HL-60 (cell line): ENCODE measurements around the gene TMOD3.

ENCODE experiments used
- DNase-seq, 2 experiments: peaks; one replicate each; pipeline ENCODE4 v3.0.0-alpha.2; 2010 to 2020; ENCODE audit warnings: low read depth in 1 of 2, low spot score in 1 of 2
- H3K27ac ChIP-seq: fragments of 250-450 bp; sonication (Bioruptor Pico); replicated peaks from 2 replicates; pipeline ENCODE4 v1.5.1; 2020; ENCODE audit warnings: mild to moderate bottlenecking, moderate library complexity
- H3K27me3 ChIP-seq: fragments of 250-450 bp; sonication (Bioruptor Pico); 2 replicates; pipeline ENCODE4 v1.5.1; 2021; ENCODE audit warnings: mild to moderate bottlenecking, moderate library complexity; ENCODE audit not compliant: insufficient read depth, poor library complexity, severe bottlenecking
- H3K4me3 ChIP-seq: replicated peaks from 2 replicates; pipeline ENCODE4 v1.5.1; 2011; ENCODE audit warnings: mild to moderate bottlenecking, control low read depth, low read length; ENCODE audit not compliant: insufficient read depth
- GABPA ChIP-seq: IDR thresholded peaks from 2 replicates; pipeline ENCODE4 v1.6.1; 2012; ENCODE audit warnings: low read depth
- POLR2AphosphoS5 ChIP-seq: IDR thresholded peaks from 2 replicates; pipeline ENCODE4 v1.6.1; 2012; ENCODE audit warnings: low read depth
- REST ChIP-seq: IDR thresholded peaks from 2 replicates; pipeline ENCODE4 v1.6.1; 2012; ENCODE audit warnings: low read depth; ENCODE audit not compliant: insufficient replicate concordance
- SPI1 ChIP-seq: IDR thresholded peaks from 2 replicates; pipeline ENCODE4 v1.6.1; 2012; ENCODE audit warnings: low read depth, mild to moderate bottlenecking, borderline replicate concordance
- long read RNA-seq: library from polyadenylated mRNA; unstranded; transcript quantifications from one replicate; pipeline ENCODE4 v2.0.0, GENCODE V29; 2020
- TF ChIP-seq, protein P1 (sequence below): IDR thresholded peaks from one replicate; pipeline ENCODE4 v1.5.1; 2011; ENCODE audit warnings: low read length, control low read depth, inconsistent platforms; ENCODE audit not compliant: insufficient read depth

TMOD3 gene
- long read RNA-seq, full-length matches to known transcripts = 220 of 250 reads
- long read RNA-seq, partial matches to known transcripts = 7 of 250 reads
- long read RNA-seq, other reads (novel, unspliced or antisense) = 23 of 250 reads

DNA sequence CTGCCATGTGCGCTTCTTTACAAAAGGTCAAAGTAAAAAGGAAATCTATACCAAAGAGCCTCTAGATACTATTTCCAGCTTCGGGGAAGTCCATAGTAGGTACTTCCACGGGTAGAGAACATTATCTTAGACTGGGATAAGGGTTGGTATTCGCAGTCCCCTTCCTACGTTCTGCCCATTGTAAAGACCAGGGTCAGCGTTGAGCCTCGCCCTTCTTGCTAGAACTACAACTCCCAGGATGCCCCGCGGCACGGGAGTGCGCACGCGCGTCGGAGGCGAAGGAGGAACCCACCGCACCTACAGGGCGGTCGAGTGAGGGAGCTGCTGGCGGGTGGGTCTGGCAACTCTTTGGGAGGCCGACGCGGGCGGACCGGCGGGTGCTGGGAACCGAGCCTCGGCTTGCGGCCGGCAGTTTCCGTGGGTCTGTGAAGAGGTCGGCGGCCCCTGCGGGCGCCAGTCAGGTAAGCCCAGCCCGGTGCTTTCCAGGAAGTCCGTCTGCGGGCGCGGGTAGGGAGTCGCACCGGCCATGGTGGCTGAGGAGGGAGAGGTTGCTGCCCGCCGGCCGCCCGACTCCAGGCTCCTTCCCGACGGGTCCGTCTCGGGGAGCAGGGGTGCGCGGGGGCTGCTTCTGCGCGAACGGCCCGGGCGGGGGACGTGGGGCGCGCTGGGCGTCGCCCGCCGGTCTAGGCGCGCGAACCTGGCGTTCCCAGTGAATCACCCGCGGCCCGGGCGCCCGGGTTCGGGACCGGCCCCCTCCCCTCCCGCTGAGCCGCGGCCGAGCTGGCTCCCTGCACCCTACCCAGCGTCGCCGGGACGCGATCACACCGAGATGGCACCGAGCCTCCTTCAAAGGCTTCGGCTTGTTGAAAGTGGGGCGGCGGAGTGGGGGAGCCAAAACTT, at the start of gene TMOD3:
TSS of gene TMOD3 (plus strand) at position 278 of the 900 bp plus-strand sequence. CDS start 33,232 bp downstream, outside the sequence.
- Histone ChIP-seq H3K4me3 (peak within 1 kb of the TSS; percentile 97), H3K27ac (peak within 1 kb of the TSS; percentile 88), H3K27me3 (no peaks in the 10 kb centered on the region)
- TF ChIP-seq, protein P1, sequence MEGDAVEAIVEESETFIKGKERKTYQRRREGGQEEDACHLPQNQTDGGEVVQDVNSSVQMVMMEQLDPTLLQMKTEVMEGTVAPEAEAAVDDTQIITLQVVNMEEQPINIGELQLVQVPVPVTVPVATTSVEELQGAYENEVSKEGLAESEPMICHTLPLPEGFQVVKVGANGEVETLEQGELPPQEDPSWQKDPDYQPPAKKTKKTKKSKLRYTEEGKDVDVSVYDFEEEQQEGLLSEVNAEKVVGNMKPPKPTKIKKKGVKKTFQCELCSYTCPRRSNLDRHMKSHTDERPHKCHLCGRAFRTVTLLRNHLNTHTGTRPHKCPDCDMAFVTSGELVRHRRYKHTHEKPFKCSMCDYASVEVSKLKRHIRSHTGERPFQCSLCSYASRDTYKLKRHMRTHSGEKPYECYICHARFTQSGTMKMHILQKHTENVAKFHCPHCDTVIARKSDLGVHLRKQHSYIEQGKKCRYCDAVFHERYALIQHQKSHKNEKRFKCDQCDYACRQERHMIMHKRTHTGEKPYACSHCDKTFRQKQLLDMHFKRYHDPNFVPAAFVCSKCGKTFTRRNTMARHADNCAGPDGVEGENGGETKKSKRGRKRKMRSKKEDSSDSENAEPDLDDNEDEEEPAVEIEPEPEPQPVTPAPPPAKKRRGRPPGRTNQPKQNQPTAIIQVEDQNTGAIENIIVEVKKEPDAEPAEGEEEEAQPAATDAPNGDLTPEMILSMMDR = no peak
- peak; percentile 82 for TF ChIP-seq POLR2AphosphoS5
- TF ChIP-seq REST = no peak
- TF ChIP-seq GABPA = no peak
- peak; percentile 31; the same call in 1 of the 2 replicates for TF ChIP-seq SPI1
- peak; percentile 79 to 92 for DNase-seq

DNA sequence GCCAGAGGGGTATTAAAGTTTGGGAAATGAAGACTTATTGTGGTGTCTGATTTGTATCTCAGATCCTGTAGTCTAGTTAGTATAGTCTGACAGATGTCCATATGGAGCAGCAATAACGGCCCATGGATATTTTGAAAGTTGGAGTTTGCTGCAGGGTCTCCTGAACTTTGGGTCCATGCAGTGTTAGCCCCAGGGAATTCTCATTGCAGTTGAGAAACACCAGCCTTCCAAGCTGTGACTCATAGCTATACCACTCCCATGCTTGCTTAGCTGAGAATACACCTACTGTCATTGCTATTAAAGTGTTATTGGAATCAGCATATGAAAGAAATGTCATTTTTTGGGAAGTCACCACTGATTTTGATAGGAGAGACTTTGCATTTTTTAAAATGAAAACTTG, 48.8 kb upstream of the TMOD3 start:
- TF ChIP-seq, protein P1 = no peak
- TF ChIP-seq GABPA = no peak
- no peak for TF ChIP-seq REST
- no peak for TF ChIP-seq POLR2AphosphoS5
- TF ChIP-seq SPI1 = no peak

GRCh38 chr15:51781506-51781905, 47.9 kb upstream of the TMOD3 start:
- no peak overlapping the region for H3K4me3 ChIP-seq
- no peak for DNase-seq
- TF ChIP-seq POLR2AphosphoS5 = no peak
- TF ChIP-seq, protein P1 = no peak
- no peak for TF ChIP-seq GABPA
- no peak for TF ChIP-seq SPI1

More for the DNA sequence above, 48.8 kb upstream of the TMOD3 start:
- Histone ChIP-seq H3K27me3 (no peaks in the 10 kb centered on the region), H3K4me3 (no peak overlapping the region), H3K27ac (no peak overlapping the region)
- DNase-seq = no peak

More at GRCh38 chr15:51781506-51781905, 47.9 kb upstream of the TMOD3 start:
- H3K27me3 ChIP-seq = no peaks in the 10 kb centered on the region
- H3K27ac ChIP-seq = no peak overlapping the region
